Activated CD4-positive, alpha-beta T cell treated with anti-CD3 and anti-CD28 coated beads for 4 hours (primary cell): ENCODE results near the gene POLA1.
"Not testable (repeated sequence)": the region's sequence is repeated elsewhere in the genome, so short reads cannot be mapped to it uniquely, and the experiment has no call there.

ENCODE experiments used
- DNase-seq, 2 donors: peaks; one replicate each; pipeline ENCODE4 v3.0.0-alpha.2; 2020

POLA1 gene

DNA sequence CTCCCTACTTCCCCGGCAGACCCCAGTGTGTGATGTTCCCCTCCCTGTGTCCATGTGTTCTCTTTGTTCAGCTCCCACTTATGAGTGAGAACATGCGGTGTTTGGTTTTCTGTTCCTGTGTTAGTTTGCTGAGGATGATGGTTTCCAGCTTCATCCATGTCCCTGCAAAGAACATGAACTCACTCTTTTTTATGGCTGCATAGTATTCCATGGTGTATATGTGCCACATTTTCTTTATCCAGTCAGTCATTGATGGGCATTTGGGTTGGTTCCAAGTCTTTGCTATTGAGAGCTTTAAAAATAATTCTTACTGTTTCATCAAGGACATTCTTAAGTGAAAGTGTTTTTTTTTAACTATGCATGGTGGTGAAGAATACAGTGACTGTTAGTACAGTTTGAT, 126.1 kb downstream of the POLA1 start:
- not testable (repeated sequence) for DNase-seq

DNA sequence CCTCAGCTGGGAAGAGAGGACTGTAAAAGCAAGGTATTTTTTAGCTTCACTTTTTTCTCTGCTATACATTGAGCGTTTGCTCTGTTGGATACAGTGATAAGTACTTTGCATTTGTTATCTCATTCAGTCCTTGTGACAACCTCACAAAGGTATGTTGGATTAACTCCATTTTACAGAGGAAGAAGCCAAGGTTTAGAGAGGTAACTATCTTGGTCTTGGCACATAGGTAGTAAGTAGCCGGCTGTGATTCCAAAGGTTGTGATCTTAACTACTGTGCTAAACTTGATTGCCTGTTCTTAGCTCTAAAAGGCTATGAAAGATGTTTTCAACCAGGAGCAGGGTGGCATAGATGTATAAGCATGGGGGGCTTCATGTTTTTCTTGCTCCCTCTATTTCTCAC, 134.4 kb downstream of the POLA1 start:
- DNase-seq, result no peak

DNA sequence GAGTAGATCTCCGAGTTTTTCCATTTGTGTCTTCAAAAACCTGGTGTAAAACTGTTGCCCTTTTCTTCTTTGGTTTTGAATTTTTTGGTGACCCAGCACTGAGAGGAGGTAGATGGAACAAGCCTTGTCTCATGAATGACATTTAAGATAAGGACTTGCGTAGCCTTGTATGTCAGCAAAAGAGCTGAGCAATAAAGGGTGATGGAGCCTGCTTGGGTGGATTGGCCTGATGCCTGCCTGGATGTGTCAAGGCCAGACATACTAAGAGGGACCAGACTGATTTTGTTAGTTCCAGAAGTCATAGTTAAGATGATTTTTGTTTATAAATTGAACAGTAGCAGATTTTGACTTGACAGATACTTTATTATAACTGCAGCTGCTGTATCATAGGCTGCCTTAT, 134.9 kb downstream of the POLA1 start:
- DNase-seq, result no peak

DNA sequence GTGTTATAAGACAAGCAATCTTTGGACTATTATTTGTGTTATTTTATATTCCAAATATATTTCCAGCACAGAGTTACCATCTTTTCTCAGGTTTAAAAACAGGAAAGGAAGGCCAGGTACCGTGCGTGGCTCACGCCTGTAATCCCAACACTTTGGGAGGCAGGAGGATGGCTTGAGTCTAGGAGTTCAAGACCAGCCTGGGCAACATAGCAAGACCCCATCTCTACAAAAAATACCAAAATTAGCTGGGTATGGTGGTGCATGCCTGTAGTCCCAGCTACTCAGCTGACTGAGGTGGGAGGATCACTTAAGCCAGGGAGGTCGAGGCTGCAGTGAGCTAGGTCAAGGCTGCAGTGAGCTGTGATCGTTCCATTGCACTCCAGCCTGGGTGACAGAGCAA, 140.0 kb downstream of the POLA1 start:
- no peak for DNase-seq

DNA sequence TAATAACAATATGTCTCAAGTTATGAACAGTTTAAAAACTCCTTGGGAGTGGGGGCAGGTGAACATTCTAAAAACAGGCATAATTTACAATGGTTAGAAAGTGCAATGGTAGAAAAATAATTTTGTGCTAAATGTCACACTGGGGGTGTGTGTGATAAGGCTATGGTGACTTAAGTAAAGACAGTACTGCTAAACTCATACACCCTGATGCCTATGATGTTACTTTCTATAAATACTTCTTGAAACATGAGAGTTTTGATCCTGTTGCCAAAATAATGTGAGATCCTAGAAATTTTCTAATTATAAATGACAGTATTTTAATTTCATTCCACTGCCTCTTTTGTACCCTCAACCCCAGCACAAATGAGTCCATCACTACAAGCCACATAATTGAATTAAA, 144.2 kb downstream of the POLA1 start:
- DNase-seq, result no peak

DNA sequence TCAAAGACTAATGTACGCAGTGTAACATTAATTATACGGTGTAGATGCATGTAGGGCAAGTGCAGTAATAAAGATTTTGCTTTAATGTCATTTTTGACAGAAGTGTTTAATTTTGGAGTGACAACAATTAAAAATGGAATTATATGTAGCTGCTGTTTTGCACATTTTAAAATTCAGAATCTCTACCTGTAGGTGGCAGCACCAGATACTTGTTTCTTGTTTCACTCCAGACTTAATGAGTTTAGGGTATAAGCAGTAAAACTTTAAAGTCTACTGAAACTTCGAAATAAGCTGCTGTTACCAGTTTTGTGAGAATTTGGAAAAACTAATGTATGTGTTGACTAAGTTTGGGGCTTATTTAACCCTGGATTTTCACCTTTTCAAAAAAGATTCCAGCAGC, 144.9 kb downstream of the POLA1 start:
- peak in 1 of 2 donors; percentile 7 for DNase-seq

DNA sequence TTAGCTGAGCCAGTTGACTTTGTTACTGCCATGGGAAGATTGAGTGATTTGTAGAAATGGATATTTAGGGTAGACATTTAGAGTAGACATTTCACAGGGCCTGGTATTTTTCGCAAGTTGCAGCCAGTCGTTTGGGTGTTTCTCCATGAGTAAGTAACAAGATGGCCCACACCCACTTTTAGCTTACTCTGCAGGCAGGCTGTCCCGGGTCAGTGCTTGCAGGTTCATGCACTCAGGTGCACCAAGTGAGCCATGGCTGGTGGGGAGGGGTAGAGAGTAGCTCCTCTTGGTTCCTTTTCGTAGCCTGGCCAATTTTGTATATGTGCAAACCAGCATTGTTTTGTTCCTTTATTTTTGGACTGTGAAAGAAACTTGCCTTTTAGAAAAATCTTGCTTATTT, 145.6 kb downstream of the POLA1 start:
- no peak for DNase-seq

DNA sequence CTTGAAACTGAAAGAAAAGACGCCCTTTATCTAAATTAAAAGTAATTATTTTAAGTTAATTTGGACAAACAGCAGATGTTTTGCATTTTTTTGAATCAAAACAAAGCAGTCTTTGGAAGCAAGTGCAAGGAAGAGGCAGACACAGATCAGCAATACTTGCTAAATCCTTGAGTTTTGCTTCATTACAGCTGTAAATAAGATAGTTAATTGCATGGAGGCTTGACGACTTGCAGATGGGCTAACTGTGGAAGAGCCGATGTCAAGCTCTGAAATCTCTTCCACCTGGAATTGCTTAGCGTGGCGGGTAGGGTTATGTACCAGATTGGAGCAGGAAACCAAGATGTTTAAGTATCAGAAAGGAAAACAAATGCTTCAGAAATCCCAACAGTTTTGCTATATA, 148.8 kb downstream of the POLA1 start:
- DNase-seq, result no peak

DNA sequence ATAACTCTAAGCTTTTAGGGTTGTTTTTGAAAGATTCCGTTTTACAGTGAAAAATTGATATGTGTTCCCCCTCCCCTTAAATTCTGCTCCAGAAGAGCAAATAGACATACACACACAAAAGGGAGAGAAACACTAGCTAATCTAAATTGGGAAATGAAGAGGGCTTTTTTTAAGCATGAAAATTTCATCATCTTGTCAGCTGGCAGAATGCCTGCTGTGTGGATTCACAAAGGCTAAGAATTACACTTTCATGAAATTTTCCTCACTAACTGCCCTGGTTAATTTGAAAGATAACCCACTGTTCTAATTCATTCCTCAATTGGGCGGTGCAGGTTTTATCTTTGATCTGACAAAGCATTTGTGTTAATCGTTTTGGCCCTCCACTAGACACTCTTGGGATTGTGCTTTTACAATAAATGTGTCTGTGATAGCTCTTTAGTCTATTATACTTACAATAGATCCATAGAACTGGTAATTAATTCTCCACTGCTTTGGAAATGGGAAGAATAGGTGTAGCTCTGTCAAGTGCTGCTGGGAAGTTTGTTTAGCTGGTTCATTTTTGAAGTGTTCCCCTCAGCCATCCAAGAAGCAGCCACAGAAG, 152.9 kb downstream of the POLA1 start:
- DNase-seq, result no peak

DNA sequence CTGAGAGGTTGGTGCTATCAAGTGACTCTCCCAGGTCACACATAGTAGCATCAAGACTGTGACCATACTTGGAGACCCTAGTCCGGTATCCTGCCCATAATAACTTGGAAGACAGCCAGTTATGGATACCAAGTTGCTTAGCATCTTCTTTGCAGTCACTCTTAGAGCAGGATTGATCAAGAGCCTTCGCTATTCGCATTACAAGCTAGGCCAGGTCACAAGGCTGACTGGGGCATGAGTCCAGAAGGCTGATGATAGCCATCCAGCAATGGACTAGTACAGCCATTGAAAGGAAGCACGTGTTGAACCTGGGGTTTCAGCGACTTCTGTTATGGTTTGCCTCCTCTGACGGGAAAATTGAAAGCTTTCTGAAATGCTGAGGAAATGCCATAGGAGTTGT, 157.6 kb downstream of the POLA1 start:
- DNase-seq, result no peak

DNA sequence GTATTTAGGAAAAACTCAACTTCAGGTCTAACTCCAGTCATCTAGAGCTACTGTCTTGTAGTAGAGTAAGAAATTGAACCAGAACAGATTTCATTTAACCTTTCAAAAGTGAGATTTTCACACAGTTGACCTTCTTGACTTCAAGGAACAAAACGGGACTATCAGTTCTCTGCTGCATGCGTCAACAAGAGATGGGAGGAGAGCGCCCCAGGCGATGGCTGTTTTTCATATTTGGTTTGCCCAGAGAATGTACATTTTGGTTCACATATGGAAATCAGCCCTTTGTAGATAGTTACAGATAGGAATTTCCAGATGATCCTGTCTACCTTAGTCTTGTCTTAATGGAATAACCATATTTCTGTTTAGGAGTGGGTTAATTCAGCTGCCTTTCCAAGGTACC, 158.1 kb downstream of the POLA1 start:
- no peak for DNase-seq

DNA sequence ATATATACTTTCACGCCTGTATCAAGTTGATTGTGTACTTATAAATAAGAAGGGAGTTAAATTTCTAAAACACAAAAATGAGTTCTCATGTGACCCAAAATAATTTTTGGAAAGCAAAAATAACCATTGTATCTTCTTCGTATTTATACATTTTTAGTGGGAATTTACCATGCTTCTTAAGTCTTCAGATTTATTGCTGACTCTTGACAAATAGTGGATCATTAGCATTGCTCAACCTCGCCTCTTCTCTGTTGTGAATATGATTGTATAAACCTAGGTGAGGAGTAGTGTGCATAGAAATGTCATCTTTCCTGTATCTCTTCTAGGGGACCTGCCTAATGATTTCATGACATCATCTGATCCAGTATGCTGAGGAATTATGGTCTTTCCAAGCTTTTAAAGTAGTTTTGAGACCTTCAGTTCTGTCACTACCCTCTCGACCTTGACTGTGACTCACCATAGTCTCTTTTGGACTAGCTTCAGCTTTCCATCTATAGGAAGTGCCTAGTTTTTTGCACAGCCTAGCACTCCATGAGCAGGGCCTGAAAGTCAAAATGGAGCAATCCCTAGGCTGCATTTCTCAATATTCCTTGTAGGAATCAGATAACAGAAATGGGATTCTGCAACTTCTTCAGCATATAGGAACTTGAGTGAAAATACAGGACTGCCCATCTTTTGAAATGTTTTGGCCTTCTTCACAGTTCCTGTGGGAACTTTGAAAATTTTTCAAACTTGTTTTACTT, 164.5 kb downstream of the POLA1 start:
- DNase-seq, result no peak

DNA sequence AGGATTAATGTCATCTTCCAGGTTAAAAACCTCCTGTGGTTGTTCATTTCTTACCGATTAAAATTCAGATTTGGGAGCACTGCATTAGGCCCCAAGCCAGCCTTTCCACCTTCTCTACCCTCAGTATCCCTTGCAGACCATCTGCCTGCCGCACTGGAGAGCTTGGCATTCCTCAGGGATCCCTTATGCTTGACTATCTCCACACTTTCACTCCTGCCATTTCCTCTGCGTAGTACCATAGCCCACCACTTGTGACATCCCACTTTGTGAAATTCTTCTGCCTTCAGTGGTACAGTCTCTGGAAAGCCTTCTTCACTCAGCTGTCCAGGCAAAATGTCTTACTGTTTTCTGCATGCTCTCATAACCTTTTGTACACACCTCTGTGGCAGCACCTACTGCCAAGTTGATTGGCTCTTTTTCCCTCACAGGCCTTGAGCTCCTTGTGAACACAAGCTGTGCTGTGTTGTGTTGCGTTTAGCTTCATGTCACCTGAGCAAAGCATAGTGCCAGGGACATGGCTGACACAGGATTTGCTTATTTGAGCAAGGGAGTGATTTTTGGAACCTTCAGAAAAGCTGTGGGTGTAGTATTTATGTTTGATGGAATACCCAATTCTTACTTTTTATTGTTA, 165.6 kb downstream of the POLA1 start:
- no peak for DNase-seq

DNA sequence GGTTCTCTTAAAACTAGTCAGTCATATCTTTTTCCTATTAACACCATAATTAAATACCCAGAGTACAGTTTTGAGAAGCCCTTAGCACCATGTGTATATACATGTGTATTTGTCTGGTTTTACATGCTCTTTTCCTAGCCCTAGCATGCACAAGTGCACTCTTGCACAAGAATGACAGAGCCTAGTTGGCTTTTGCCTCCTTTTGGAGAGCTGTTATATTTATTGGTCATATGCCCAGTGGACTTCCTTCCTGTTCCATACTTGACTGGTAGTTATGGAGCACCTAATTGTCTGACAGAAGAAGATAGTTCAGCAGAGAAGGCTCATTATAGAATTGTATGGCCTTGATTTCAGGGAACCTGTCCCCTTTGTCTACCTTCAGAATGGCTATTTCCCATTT, 166.4 kb downstream of the POLA1 start:
- no peak for DNase-seq

DNA sequence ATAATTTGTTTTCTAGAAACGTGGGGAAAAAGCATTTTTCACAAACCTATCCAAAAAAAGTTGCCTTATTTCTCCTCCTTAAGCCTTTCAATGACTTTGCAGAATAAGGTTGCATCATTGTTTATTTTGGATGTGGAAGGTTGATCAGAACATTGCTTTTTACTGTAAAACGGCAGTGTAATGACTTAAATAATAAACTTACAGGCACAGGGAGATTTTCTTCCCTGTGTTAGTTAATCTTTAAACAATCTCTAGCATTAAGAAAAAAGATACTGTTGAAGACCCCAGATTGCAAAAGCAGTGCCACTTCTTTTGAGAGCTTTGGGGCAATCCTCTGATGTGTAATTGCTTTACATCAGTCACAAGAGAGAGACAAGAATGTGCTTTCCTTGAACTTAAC, 168.6 kb downstream of the POLA1 start:
- no peak for DNase-seq

DNA sequence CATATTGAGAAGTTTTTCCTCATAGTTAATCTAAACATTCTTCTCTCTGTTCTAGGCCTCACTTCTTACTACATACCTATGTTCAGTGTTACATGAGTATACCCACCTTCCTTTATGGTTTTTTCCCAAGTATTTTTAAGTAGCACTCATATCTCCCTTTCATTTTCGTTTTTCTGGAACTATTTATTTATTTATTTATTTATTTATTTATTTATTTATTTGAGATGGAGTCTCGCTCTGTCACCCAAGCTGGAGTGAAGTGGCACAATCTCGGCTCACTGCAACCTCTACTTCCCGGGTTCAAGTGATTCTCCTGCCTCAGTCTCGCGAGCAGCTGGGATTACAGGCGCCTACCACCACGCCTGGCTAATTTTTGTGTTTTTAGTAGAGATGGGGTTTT, 170.1 kb downstream of the POLA1 start:
- DNase-seq, result not testable (repeated sequence)

DNA sequence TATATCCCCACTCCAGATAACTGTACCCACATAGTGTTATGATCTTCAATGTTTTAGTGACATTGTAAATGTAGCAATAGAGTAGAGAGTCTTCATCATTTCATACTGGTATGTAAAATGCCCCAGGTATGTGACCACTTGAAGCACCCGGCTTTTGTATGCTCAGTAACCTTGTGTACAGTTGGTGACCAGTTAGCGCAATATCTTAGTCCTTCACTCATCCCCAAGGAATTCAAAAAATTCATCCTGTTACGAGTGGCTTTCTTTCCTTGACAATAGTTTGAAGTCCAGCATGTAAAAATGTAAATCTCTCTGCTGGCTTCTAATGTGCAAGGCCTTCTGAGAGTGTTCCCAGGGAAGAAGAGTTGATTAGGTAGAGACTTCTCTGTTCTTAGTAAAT, 176.4 kb downstream of the POLA1 start:
- DNase-seq, result no peak

DNA sequence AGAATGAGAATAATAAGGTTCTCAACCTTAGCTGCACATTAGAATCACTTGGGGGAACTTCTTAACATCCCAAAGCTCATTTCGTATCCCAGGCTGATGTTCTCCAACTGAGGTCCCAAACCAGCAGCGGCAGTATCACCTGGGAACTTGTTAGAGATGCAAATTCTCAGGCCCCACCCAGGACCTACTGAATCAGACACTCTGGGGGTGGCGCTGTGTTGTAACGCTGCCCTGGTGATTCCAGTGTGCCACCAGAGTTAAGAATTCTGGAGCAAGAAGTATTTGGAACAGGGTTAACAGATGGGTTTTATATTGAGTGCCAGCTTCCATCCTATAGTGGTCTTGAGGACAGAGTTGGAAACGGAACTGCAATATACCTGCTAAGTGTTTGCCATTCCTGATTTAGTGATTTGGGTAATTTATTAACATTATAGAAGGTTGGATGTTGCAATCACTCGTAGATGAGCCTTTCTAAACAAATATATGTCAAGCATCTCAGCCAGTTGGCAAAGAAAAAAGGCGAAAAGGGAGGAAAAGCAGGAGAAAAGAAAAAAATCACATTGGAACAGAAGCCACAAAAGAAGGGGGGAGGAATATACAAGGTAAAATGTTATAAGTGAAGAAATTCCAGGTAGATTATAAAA, 181.0 kb downstream of the POLA1 start:
- no peak for DNase-seq

DNA sequence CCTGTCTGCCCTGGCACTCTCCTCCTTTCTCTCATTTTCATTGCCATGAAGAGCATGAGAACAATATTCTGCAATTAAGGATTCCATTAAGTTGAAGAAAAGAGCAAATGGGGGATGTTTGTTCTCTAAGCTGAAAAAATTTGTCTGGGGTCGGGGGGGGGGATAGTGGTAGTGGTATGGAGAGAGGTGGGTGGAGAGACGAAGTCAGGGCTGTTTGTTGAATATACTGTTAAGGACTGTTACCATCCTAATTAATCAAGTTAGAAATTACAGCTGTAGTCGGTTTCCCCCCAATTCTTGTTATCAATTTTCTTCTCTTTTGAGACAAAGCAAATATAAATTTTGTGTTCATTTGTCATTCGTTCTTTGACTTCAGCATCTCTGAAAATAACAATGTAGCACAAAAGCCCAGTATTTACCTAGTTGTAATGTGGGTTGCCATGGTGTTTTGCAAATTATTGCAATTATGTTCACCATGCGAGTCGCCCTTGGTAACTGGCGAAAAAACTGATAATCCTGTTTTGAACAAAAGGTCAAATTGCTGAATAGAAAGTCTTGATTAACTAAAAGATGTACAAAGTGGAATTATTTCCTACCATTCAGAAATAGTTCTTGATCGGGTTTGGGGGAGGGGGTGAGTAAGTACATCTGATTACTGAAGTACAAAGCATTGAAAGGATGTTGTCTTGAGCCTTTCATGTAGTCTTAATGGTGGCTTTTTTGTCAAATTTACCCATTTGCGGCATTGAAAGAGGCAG, 183.0 kb downstream of the POLA1 start:
- DNase-seq, result no peak

DNA sequence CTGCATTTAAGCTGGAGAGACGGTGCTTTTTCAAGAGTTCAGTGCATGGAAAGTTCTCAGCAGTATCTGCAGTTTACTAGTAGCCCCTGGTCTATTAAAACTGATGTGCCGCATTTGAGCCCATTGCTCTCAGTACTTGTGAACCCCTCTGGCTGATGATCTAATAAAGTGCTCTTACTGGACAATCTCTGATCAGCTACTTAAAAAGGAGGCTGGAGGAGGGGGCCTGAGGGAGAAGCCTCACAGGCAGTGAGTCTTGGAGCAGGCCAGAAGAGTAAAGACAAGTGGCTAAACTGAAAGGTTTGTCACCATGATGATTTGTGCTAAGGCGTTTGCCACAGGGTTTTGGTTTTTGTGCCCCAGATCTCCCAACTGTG, 183.6 kb downstream of the POLA1 start:
- no peak for DNase-seq

DNA sequence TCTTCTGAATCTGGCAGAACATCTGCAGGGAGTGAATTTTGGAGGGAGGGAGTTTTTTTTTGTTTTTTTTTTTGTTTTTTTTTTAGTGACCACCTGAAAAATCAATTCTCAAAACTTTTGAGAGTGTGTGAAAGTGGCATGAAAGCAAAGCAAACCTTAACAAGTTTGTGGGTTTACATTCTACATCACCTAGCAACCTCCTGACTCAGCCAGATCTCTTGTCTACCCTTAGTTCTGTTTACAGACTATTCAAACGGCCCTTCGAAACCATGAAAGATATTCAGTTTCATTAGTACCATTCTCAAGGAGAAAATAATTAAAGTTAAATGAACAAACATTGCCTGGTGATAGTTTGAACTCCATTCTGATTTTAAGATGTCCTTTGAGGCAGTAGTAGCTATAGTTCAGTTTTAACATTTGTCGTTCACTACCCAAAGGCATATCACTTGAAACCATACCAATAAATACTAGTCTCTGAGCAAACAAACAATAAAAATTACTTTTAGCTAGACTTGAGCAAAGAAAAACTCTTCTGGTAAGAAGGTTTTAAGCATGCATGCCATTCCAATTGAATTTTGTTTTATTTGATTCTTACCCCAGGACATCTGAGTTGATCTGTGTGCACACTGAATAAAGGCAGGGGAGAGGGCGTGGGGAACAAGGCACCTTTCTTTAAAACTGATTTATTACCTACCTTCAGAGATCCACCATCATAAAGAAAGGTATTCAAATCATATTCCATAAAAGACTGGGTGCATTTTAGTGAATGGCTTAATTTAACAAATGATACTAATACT, 184.3 kb downstream of the POLA1 start:
- no peak for DNase-seq

DNA sequence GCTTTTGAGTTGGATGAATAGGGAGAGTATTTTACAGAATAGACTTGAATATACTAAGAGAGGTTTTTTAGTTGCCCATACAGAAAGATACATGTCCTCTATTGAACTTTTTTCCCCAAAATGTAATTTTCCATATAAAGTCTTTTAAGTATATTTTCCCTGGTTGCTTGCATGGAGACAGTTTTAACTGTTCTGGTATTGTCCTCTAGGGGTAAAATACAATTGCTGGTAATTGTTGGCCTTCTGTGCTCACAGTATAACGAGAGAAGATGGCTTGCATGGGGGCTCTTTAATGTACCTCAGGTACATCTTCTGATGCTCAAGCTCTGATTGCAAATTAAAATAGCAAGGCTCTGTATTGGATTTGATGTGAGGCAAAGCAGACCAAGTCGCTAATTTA, 186.0 kb downstream of the POLA1 start:
- DNase-seq, result no peak

DNA sequence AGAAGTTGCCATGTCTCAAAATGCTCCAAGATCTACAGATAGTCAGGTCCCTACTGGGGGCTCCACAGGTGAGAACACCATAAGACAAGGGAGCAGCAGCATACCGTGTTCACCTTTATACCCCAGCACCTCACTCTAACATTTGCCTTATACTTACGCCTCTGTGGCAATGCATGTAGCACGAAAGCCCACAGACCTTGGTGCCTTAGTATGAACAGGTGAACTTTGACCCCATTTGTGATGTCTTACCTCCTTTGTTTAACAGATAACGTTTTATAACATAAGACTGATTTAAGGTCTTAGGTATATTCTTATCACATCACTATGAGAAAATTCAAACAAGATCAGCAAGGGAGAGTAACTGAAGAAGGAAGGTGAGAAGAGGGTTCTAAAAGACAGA, 193.2 kb downstream of the POLA1 start:
- DNase-seq, result no peak
